Measurements from ENCODE around the gene AMBRA1.
"Not testable (repeated sequence)": the region's sequence is repeated elsewhere in the genome, so short reads cannot be mapped to it uniquely, and the experiment has no call there.

Gene AMBRA1

DNA sequence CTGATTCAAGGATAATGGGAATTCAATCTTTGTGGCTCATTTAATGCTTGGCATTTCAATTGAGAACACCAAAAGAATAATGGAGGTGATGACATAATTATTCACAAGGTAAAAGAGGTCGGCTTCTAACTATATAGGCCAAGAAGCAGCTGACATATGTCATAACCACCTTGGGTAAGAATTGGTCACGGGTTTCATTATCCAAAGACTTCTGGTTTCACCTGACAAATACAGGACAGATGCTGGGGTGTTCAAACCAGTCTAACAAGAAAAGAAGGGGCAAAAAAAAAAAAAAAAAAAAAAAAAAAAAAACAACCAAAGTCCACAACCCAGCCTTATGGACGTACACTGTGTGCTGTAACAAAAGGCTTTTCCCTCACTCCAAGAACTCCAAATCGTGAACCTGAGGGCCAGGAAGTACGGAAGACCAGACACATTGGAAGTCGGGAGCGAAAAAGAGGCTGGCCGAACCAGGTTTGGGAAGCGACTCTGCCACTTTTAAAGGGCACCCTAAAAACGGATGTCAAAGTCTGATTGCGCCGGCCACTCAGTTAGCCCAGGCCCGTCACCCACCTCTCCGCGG, 22.8 kb upstream of the AMBRA1 start:
- DNase-seq (ENCODE audit: low read depth in 2 of 2, low spot score in 1 of 2) = no peak

DNA sequence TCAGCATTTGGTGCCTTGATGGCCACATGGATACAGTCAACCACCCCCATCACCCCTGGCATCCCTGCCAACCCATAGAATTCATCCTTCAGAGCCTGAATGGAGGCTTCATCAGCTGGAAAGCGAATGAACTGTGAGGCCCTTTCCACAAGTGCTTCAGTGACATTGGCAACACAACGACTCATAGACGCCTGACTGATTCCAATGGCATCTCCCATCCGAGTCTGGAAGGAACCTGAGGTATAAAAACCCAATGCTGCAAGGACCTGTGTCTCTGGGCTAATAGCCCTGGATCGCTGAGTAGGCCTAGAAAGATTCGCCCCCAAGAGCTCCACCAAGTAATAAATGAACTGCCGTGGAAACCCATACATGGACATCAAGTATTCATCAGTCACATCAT, 21.9 kb upstream of the AMBRA1 start:
- DNase-seq (ENCODE audit: low read depth in 2 of 2, low spot score in 1 of 2) = no peak

DNA sequence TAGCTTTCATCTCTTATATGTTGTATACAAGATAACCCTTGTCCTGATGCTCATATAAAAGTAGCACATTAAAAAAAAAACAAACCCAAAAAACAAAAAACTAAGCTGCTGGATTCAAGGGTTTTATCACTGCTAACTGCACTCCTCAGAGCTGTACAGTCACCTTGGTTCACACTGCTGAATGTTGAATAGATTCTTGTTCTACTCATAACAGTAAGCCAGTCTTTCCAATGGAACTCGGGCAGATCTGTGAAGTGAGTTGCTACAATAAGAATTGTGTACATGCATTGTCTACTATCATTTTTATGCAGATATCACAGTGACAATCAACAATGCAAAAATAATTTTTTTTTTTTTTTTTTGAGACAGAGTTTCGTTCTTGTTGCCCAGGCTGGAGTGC, 18.5 kb upstream of the AMBRA1 start:
- no peak for DNase-seq (ENCODE audit: low read depth in 2 of 2, low spot score in 1 of 2)

DNA sequence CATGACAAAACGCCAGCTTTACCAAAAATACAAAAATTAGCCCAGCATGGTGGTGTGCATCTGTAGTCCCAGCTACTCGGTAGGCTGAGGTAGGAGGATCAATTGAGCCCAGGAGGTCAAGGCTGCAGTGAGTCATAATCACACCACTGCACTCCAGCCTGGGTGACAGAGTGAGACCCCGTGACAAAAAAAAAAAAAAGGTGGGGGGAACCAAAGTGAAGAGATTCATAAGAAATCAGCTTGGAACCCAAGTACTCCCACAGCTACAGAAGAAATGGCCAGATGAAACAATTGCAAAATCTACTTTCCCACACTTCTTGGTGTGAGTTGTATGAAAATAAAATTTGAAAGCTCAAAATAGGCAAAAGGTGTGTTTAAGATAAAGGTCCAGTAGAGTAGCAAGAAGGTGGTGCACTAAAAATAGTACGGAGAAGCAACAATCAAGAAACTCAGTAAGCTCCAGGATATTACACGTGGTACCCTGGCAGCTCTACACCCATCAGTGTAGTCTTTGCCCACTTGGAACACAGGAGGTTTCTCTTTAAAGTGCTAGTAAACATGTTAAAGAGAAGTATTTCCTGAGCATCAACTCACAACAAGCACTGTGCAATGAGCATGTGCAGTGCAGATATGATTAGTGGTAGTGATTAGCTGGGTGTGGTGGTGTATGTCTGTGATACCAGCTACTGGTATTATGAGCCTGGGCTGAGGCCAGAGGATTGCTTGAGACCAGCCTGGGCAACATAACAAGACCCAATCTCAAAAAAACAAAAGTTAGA, 17.9 kb upstream of the AMBRA1 start:
- no peak for DNase-seq (ENCODE audit: low read depth in 2 of 2, low spot score in 1 of 2)

DNA sequence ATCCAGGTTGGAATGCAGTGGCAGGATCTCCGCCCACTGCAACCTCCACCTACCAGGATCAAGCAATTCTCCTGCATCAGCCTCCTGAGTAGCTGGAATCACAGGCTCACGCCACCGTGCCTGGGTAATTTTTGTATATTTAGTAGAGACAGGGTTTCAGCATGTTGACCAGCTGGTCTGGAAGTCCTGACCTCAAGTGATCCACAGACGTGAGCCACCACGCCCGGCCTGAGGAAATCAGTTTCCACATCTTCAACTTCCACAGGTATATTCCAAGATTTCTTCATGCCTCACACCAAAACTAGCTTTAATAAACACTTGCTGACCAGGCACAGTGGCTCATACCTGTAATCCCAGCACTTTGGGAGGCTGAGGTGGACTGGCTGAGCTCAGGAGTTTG, 15.6 kb upstream of the AMBRA1 start:
- no peak for DNase-seq (ENCODE audit: low read depth in 2 of 2, low spot score in 1 of 2)

DNA sequence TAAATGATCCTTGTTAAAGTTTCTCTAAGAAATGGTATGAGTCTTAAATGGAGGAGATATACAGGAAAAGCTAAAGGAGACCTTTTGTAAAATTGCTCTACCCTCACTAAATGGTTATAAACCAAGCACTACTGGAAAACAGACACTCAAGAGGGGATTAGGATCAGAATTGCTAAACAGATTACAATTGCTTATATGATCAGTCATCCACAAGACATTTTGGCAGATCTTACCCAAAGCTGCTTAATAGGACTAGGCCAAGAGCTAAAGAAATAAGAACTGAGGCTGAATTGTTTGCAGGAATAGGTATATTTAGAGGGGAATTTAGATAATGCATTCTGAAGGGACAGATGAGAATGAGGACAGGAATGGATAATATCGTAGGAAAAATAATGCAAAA, 13.7 kb upstream of the AMBRA1 start:
- no peak for DNase-seq (ENCODE audit: low read depth in 2 of 2, low spot score in 1 of 2)

DNA sequence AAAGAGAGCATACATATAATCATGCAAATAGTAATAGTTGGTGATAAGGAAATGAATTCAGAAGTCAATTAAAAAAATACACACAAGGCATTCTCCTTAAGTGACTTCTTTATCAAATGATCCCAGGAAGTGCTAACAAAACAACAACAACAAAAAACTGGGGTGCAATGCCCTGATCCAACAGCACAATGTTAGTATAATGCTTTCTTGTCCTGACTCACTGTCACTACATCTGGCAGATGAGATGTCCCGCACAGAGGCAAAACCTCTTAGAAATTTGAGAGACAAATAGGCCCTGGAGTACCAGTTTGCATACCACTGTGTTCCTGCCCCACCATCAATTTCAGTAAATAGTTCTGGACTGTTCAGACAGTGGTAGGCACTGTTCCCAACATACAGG, 11.0 kb upstream of the AMBRA1 start:
- no peak for DNase-seq (ENCODE audit: low read depth in 2 of 2, low spot score in 1 of 2)

DNA sequence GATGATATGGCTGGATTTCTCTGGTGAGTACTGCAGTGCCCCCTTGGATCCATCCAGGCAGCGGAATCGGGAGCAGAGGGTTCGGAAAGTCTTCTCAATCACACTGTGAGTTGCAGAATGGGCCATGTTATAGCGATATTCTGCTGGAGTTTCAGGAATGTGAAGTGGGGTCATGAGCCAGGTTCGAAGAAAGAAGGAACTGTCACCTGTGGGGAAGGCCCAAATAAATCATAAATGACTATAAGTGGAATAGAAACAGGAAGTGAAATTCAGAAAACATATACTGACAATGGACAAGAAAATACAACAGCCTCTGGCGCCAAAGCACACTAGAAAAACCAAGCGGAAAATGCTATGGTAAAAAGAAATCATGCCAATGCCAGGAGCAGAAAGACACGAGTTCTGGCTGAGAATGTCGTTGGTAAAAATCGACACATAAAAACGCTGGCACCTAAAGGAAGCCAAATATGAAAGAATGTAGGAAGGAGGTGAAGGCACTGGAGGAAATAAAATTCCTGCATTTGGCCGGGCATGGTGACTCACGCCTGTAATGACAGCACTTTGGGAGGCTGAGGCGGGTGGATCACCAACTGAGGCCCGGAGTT, 10.0 kb upstream of the AMBRA1 start:
- no peak for DNase-seq (ENCODE audit: low read depth in 2 of 2, low spot score in 1 of 2)

DNA sequence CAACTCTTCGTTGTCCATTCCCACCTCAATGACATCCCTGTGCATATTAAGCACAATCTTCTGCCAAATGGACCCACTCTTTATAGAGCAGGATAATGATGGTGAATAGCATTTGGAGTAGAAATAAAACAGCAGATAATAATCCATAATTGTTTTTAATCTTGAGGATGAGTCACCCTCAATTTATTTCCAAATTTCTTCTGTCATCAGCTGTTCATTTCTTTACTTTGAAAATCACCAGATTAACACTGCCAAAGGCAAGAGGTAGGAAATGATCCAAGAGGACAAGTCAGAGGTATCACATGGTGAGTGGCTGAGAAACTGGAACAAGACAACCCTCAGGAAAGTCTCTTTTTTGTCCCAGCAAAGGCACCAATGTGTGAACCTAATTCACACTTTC, 7.3 kb upstream of the AMBRA1 start:
- DNase-seq (ENCODE audit: low read depth in 2 of 2, low spot score in 1 of 2) = no peak

DNA sequence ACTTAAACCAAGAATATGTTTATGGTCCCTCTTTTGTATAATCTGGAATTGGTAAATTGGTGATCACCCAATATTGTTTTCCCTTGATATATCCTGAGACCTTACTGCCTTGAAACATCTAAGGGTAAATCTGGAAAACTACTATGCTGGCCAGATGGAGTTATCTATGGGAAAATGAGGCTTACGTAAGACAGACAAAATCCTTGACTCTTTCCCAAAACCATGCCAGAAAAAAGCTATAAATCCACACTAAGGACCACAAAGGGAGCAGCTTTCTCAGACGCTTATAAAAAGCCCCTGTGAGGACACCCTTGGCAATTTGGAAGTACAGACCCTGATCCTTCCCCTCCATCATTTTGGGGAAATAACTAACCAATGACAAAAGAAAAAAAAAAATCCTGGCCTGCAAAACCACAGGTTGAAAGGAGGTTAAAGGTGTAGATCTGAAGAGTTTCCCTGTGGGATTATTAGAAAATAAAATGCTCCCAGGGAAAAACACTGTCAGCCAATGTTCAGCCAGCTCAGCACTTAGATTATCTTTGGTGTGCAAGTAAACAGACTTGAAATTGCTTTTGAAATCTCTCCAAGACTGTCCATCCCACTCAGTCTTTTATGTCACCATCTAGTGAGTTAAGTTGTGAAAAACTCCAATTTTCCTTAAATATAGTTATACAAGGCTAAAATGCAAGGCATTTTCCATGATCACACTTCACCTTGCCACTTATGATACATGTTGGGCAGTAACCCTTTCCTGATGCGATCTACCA, 6.6 kb upstream of the AMBRA1 start:
- no peak for DNase-seq (ENCODE audit: low read depth in 2 of 2, low spot score in 1 of 2)

DNA sequence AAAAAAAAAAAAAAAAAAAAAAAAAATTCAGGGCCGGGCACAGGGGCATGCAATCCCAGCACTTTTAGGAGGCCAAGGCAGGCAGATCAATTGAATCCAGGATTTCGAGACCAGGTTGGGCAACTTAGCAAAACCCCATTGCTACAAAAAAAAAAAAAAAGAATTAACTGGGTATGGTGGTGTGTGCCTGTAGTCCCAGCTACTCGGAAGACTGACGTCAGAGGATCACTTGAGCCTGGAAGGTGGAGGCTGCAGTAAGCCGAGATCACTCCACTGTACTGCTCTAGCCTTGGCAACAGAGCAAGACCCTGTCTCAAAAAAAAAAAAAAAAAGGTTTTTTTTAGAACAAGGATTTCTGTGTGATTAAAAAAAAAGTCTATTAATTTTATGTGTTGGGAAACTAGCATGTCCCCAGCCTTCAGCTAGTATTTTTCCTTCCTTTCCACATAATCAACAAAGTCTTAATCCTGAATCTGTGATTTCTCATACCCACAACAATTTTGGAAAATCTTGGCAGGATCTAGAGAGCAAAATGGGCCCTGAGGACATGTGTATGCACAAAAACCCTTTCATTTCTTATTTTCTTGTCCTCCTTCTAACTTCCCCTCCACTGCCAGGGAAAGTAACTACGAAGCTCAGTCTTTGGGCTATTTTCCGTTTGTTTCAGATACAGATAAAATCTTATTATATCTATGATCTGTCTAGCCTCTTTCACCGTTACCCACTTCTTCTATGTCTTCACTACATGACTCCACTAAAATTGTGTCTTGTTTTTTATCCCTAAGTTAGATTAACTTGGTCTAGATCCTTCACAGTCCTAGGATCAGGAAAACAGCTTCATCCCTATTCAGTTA, 5.7 kb upstream of the AMBRA1 start:
- no peak for DNase-seq (ENCODE audit: low read depth in 2 of 2, low spot score in 1 of 2)

DNA sequence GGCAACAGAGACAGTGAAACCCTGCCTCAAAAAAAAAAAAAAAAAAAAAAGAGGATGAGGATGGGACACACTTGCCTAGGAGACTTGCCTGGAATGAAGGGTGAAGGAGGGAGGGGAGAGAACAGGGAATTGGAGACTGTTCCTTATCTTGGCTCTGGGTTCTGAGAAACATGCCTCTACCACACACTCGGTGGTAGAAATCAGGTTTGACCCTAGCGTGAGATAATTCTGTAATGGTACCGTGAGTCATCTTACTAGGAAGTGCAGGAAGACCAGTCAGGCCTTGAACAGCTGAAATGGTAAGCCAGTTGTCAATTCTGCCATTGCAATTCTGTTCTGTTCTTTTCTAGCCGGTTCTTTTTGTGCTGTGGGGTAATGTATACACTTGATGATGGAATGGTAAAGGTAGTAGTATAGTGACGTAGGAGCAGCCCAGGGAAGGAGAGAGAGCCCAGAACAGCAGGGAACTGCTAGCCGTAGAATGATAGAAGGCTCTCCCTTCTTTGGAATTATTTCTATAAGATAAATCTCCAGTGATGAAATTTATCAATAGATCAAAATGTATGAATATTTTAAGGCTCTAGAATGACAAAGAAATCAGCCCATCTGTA, 3.9 kb upstream of the AMBRA1 start:
- no peak for DNase-seq (ENCODE audit: low read depth in 2 of 2, low spot score in 1 of 2)

DNA sequence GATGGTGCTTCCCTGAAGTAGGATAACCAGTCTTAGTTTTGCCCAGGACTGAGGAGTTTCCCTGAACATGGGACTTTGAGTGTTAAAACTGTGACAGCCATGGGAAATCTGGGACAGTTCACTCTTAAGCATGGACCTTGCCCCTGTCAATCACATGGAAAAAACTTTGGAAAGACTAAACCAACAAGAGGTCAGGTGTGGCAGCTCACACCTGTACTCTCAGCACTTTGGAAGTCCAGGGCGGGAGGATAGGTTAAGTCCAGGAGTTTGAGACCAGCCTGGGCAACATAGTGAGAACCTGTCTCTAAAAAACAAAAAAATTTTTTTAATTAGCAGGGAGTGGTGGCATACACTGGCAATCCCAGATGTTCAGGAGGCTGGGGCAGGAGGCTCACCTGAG, 3.3 kb upstream of the AMBRA1 start:
- no peak for DNase-seq (ENCODE audit: low read depth in 2 of 2, low spot score in 1 of 2)

DNA sequence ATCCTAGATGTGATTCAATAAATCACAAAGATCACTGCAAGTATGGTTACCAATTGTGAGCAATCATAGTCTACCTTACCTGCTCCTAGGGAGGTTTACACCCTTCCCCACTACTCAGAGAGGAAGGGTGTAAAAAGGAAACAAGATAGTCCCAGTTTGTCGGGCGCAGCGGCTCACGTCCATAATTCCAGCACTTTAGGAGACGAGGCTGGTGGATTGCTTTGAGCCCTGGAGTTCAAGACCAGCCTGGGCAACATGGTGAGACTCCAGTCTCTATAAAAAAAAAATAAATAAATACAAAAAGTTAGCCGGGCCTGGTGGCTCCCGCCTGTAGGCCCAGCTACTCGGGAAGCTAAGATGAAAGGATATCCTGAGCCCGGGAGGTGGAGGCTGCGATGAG, 962 bp upstream of the AMBRA1 start:
- DNase-seq (ENCODE audit: low read depth in 2 of 2, low spot score in 1 of 2) = no peak

DNA sequence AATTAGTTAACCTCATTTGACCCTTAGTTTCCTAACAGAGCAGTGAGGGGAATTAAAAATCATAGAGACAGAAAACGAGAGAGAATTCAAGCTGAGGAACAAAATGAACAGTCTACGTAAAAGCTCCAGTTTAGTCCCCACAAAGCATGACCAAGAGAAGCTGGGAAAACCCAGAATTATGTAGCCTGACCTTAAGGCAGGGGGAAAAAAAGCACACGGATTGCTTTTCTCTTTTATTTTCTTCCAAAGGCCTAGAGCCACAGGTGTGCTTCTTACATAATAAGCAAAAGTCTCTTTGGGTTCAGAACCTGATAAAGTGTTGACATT, 514 bp upstream of the AMBRA1 start:
- no peak for DNase-seq (ENCODE audit: low read depth in 2 of 2, low spot score in 1 of 2)

DNA sequence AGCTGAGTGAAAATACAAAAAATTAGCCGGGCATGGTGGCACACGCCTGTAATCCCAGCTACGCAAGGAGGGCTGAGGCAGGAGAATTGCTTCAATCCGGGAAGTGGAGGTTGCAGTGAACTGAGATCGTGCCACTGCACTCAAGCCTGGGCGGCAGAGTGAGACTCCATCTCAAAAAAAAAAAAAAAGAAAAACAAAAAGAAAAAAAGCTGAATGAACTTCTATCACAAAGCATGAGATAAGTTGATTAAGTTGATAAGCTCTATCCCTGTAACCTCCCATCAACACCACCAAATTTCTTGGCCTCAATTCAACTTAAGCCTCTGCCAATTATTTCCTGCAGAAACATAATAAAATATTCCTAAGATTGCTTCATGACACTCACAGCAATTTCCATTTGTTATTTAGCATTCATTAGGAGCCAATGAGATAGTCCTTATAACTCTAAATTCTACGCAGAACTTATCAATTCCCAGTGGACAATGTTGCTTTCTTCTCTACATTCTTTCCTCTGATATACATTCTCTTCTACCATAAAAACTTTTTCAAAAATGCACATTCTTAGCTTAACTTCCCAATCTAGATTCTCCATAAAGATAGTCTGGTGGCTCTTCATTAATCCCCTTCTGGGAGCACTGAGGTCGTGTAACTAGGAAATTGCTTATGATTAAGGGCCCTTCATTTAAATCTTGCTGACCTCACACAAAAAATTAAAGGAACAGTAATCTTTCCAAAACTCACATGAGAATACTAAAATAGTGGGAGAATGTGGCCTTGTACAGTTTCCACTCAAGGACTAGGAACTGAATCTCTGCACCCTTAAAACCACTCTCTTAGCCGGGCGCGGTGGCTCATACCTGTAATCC, 2.9 kb downstream of the AMBRA1 start:
- DNase-seq (ENCODE audit: low read depth in 2 of 2, low spot score in 1 of 2) = no peak

DNA sequence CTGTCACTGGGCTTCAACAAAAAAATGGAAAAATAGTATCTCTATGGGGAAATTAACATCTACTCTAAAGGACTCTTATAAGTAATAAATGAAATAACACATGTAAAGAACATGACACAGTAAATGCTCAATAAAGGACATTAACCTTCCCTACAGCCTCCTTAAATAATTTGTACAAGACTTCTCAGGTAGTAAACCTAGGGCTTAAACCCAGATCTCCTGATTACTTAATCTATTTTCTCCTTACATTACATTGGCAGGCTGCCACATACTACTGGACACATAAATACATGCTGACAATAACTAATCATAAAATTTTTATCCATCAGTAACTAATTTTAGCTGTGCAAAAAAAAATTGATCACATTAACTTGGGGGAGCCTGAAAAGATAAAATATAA, 4.9 kb downstream of the AMBRA1 start:
- DNase-seq (ENCODE audit: low read depth in 2 of 2, low spot score in 1 of 2) = no peak

DNA sequence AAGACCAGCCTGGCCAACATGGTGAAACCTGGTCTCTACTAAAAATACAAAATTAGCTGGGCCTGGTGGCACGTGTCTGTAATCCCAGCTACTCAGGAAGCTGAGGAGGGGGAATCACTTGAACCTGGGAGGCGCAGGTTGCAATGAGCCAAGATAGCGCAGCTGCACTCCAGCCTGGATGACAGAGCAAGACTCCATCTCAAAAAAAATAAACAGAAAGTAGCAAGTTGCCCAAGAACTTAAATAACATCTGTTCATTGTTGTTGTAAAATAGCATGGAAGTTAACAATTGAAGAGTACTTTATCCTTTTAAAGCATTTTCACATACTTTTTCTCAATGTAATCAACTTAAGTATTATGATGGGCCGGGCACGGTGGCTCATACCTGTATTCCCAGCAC, 5.7 kb downstream of the AMBRA1 start:
- DNase-seq (ENCODE audit: low read depth in 2 of 2, low spot score in 1 of 2) = no peak

DNA sequence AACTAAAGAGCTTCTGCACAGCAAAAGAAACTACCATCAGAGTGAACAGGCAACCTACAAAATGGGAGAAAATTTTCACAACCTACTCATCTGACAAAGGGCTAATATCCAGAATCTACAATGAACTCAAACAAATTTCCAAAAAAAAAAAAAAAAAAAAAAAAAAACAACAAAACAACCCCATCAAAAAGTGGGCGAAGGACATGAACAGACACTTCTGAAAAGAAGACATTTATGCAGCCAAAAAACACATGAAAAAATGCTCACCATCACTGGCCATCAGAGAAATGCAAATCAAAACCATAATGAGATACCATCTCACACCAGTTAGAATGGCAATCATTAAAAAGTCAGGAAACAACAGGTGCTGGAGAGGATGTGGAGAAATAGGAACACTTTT, 10.3 kb downstream of the AMBRA1 start:
- not testable (repeated sequence) for DNase-seq (ENCODE audit: low read depth in 2 of 2, low spot score in 1 of 2)

DNA sequence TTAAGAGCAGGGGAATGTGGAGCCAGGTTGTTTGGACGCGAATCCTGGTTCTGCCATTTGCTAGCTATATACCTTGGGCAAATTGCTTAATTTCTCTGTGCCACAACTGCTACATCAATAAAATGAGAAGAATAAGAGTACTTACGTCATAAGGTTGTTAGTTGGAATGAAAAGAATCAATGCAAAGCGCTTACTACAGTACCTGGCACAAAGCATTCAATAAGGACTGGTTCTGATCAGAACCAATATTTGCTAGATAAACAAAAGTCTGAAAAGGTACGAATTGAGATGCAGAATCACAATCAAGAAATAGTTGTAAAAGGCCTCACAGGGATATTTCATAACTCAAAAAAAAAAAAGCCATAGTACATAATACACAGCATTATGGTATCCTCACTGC, 11.2 kb downstream of the AMBRA1 start:
- DNase-seq (ENCODE audit: low read depth in 2 of 2, low spot score in 1 of 2) = no peak

Measured in stimulated activated CD8-positive, alpha-beta memory T cell treated with anti-CD3 and anti-CD28 coated beads, Interleukin-4, amount 100 ng/mL, for 1 hour (primary cell).